GM21825 (cell line): ENCODE results near the gene DNAH14.

Experiments
- ATAC-seq: cut with Tn5 transposase; IDR thresholded peaks from one replicate; pipeline ENCODE4 v1.9.1; 2021; ENCODE audit warnings: mild to moderate bottlenecking, moderate library complexity; ENCODE audit not compliant: unreplicated experiment

DNAH14 gene

DNA sequence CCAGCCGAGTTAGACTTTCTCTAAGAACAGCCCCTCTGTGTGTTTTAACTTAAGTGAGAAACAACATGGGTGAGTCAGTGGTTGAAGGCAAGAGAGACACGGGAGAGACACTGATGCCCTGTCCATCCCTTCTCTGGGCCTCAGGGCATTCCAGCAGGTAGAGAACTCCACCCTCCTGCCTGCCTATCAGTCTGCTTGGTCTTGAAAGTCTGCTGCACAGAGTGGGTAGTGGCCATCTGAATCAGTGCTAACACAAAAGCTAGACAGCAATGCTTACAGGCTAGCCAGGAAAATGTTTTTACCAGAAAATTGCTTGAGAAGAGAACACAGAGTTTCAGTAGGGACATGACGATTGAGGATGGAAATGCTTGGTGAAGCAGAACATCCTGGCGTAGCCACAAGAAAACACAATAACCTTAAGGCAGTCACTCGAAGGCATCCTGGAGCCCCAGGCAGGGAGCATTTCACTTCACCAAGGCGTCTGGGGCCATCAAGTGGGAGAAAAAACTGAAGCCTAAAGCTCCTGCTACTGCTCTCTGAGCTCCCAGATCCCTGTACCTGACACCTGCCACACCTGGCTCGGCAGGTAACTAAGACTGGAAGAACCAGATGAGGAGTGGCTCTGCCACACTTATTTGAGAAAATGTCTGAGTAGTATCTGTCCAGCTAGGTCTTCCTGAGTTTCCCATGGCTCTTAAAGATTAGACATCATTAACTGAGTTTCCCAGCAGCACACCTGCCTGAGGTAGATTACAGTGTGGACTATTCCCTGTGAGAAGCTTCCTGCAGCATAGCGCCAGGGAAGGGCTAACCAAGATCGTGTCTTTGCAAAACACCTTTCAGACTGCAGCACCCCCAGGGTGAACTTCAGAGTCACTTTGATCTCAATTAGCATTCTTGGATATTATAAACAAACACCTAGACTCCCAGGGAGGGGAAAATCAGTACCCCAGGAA lies 516.4 kb downstream of the DNAH14 start:
- ATAC-seq = no peak

- ATAC-seq = no peak
Measured at GRCh38 chr1:225446595-225446960, 517.1 kb downstream of the DNAH14 start.

GRCh38 chr1:225446981-225447615 lies 517.6 kb downstream of the DNAH14 start:
- ATAC-seq = no peak

GRCh38 chr1:225447650-225448089 lies 518.2 kb downstream of the DNAH14 start:
- no peak for ATAC-seq

- no peak for ATAC-seq
Measured at GRCh38 chr1:225448146-225448805, 518.8 kb downstream of the DNAH14 start.
